ENCODE measurements around the gene AGAP1.

The AGAP1 gene

DNA sequence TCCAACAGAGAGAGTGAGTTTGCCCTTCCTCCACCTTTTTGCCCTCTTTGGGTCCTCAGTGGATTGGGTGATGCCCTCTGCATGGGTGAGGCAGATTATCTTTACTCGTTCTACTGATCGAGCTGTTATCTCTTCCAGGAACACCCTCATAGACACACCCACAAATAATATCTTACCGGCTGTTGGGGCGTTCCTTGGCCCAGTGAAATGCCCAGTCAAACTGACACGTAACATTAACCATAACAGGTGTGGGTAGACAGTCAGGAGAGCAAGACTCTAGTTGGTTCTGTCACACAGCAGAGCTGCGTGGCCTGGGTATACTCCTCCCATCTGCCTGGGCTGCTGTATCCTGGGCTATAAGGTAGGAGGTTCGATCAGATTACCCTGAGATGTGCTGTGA, 144.1 kb downstream of the AGAP1 start:
- ChIA-PET POLR2A (no interaction called here), CTCF (interaction anchor here (0.8 to 1.3 kb wide), 3 partner anchors 8 to 29 kb away, joined by 3 read pairs; no protein-coding TSS in a partner anchor)
- TF ChIP-seq, protein P1, sequence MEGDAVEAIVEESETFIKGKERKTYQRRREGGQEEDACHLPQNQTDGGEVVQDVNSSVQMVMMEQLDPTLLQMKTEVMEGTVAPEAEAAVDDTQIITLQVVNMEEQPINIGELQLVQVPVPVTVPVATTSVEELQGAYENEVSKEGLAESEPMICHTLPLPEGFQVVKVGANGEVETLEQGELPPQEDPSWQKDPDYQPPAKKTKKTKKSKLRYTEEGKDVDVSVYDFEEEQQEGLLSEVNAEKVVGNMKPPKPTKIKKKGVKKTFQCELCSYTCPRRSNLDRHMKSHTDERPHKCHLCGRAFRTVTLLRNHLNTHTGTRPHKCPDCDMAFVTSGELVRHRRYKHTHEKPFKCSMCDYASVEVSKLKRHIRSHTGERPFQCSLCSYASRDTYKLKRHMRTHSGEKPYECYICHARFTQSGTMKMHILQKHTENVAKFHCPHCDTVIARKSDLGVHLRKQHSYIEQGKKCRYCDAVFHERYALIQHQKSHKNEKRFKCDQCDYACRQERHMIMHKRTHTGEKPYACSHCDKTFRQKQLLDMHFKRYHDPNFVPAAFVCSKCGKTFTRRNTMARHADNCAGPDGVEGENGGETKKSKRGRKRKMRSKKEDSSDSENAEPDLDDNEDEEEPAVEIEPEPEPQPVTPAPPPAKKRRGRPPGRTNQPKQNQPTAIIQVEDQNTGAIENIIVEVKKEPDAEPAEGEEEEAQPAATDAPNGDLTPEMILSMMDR (IDR thresholded peaks at IDR 0.05; ENCODE audit: control extremely low read depth, extremely low read depth, low read depth, missing control alignments) = no peak
- no peak for DNase-seq (ENCODE audit: extremely low spot score)

DNA sequence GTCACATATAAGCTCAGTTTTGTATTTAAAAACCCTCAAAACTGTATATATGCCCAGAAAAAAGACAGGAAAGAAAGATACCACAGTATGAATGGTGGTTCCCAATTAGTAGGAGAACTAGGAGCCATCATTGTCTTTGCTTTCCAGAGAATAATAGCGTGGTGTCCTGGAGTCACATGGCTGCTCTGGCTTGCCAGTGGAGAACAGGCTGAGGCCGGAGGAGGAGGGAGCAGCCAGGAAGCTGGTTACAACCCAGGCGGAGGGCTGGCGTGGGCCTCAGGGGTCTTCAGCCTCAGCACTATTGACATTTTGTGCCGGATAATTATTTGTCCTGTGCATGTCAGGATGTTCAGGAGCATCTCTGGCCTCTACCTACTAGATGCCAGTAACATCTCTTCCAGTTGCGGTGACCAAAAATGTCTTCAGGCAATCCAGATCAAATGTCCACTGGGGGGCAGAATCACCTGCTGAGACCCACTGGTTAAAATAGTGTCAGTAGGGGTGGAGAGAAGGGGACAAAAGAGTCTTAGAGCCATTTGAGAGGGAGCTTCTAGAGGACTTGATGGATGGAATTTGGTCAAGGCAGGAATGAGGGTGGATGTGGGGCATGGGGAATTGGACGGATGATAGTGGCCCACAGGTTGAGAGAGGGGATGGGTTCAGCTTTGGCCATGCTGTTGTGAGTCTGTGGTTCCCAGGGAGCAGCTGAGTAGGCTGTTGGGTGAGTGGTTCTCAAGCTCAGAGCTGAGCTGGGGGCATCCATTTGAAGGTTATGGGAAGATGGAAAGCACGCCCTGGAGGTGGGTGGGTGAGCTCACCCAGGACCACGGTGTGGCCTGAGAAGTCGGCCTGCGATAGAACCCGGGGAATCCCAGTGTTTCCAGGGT, 144.9 kb downstream of the AGAP1 start:
- CTCF ChIA-PET = interaction anchor here (1.1 to 2.0 kb wide), 5 partner anchors 11 to 1093 kb away, joined by 3 to 6 read pairs (median 3); no protein-coding TSS in a partner anchor
- TF ChIP-seq, protein P1 (IDR thresholded peaks at IDR 0.05; ENCODE audit: control extremely low read depth, extremely low read depth, low read depth, missing control alignments) = no peak
- DNase-seq (ENCODE audit: extremely low spot score) = no peak
- POLR2A ChIA-PET = no interaction called here

GRCh38 chr2:235639428-235639773, 145.6 kb downstream of the AGAP1 start:
- ChIA-PET CTCF (interaction anchor here (1.1 to 2.0 kb wide), 4 partner anchors 10 to 1094 kb away, joined by 3 to 6 read pairs (median 3); no protein-coding TSS in a partner anchor), POLR2A (no interaction called here)
- DNase-seq (ENCODE audit: extremely low spot score) = no peak
- TF ChIP-seq, protein P1 (IDR thresholded peaks at IDR 0.05; ENCODE audit: control extremely low read depth, extremely low read depth, low read depth, missing control alignments) = no peak

- CTCF ChIA-PET = interaction anchor here (1.4 to 2.0 kb wide), 3 partner anchors 10 to 1095 kb away, joined by 3 to 6 read pairs (median 3); no protein-coding TSS in a partner anchor
- POLR2A ChIA-PET = no interaction called here
- TF ChIP-seq, protein P1 (IDR thresholded peaks at IDR 0.05; ENCODE audit: control extremely low read depth, extremely low read depth, low read depth, missing control alignments) = no peak
- no peak for DNase-seq (ENCODE audit: extremely low spot score)
Observed at GRCh38 chr2:235639885-235640284, 146.0 kb downstream of the AGAP1 start.

DNA sequence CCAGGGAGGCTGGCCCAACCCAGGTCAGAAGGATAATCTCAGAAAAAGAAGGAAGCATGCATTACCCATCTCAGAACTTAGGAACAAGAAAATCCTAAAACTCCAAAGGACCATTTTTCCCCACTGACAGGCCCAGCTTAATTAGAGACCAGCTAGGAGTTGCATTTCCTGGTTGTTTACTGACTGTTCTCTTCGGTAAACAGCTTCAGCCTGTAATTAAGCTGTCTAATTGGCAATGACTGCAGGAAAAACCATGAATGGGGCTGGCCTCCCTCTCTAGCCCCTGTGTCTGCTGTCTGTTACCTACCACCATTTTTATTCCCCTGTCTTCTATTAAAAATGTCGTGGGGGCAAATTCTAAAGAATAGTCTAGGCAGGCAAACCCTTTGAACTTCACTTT, 146.5 kb downstream of the AGAP1 start:
- POLR2A ChIA-PET = no interaction called here
- TF ChIP-seq, protein P1 (IDR thresholded peaks at IDR 0.05; ENCODE audit: control extremely low read depth, extremely low read depth, low read depth, missing control alignments) = no peak
- no peak for DNase-seq (ENCODE audit: extremely low spot score)
- CTCF ChIA-PET = interaction anchor here (1.4 to 2.0 kb wide), 3 partner anchors 9 to 1095 kb away, joined by 3 to 6 read pairs (median 3); no protein-coding TSS in a partner anchor

DNA sequence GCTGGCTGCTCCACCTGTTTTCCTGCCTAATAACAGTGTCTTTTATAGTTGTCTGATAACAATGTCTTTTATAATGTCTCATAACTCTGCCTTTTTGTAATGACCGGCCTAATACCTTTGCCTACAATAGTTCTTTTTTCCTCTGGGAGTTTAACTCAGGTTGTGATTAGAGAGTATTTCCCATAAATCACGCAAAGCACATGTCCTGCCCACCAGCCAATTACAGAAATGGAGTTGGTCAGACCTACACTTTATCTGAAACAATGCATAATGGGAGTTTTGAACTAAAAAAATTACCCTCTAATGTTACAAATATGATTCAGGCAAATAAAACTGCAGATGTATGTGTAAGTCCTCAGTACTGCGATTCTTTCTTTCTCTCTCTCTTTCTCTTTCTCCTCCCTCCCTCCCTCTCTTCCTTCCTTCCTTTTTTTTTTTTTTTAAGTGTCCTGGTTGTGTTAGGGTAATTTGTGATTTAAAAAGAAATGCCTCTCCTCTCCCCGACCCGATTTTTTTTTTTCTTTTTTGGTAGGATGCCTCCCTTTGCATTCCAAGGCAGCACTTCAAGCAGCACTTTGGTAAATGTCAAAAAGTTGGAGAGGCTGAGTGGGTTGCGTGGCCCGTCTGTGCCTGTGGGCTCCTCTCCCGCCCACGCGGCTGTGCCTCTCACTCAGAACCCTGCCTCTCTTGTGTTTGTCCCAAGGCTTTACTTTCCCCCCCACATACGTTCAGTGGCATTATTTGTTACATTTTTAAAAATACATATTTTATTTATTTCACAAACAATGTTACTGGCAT, 147.3 kb downstream of the AGAP1 start:
- POLR2A ChIA-PET = no interaction called here
- CTCF ChIA-PET = interaction anchor here (2.0 kb wide), 1 partner anchor 9 kb away, joined by 6 read pairs; no protein-coding TSS in a partner anchor
- TF ChIP-seq, protein P1 (IDR thresholded peaks at IDR 0.05; ENCODE audit: control extremely low read depth, extremely low read depth, low read depth, missing control alignments) = no peak
- no peak for DNase-seq (ENCODE audit: extremely low spot score)

Data from GM10248 (cell line).